ENCODE data around the gene SGO2. TPM values are rescaled to one million over a fixed set of nuclear protein-coding genes. Genes with fewer than 3 reads are reported as not detected.

Gene SGO2
- total and polyA plus RNA-seq, 2 of the 13 experiments (the other 11 are each of a cell fraction or from before 2014, with no cell fraction given): 5.1 to 16.2 TPM

- peak in 1 of 2 experiments; percentile 19; a peak in 1 of 4 replicates for TF ChIP-seq ATF4 (CRISPR knock-in tag; IDR thresholded peaks at IDR 0.05)
- no peak for TF ChIP-seq HMG20B (CRISPR knock-in tag; conservative IDR thresholded peaks at IDR 0.05)
- TF ChIP-seq KLF6 (CRISPR knock-in tag; IDR thresholded peaks at IDR 0.05): 0 out of 2 replicates have a peak, but pooled peaks have one; percentile 60
- no peak for TF ChIP-seq GMEB2 (CRISPR knock-in tag; IDR thresholded peaks at IDR 0.05; ENCODE audit: low read depth)
- no peak for TF ChIP-seq ZSCAN12 (CRISPR knock-in tag; IDR thresholded peaks at IDR 0.05)
- no peak for TF ChIP-seq ZFYVE20 (CRISPR knock-in tag; IDR thresholded peaks at IDR 0.05; ENCODE audit: borderline replicate concordance, low read depth)
- TF ChIP-seq RFX3 (CRISPR knock-in tag; IDR thresholded peaks at IDR 0.05): no peak
- no peak for TF ChIP-seq ZNF441 (CRISPR knock-in tag; IDR thresholded peaks at IDR 0.05; ENCODE audit: borderline replicate concordance)
- peak; percentile 62; the same call in 1 of the 2 replicates for TF ChIP-seq ARID3A (IDR thresholded peaks at IDR 0.05; ENCODE audit: low read depth, low read length)
- no peak for TF ChIP-seq HOXA7 (CRISPR knock-in tag; IDR thresholded peaks at IDR 0.05)
- TF ChIP-seq FLYWCH1 (CRISPR knock-in tag; IDR thresholded peaks at IDR 0.05): no peak
- 0 out of 2 replicates have a peak, but pooled peaks have one; percentile 20 for TF ChIP-seq HDAC2 (CRISPR knock-in tag; IDR thresholded peaks at IDR 0.05)
- TF ChIP-seq IKZF5 (CRISPR knock-in tag; IDR thresholded peaks at IDR 0.05): no peak
- peak; percentile 49; the same call in 1 of the 2 replicates for TF ChIP-seq NCOA2 (CRISPR knock-in tag; IDR thresholded peaks at IDR 0.05)
- no peak for TF ChIP-seq ATF2 (CRISPR knock-in tag; IDR thresholded peaks at IDR 0.05)
- no peak for TF ChIP-seq E2F5 (CRISPR knock-in tag; conservative IDR thresholded peaks at IDR 0.05)
- no peak for TF ChIP-seq SKIL (CRISPR knock-in tag; IDR thresholded peaks at IDR 0.05; ENCODE audit: borderline replicate concordance)
- no peak for TF ChIP-seq MEF2D (CRISPR knock-in tag; IDR thresholded peaks at IDR 0.05)
- TF ChIP-seq ZNF367 (CRISPR knock-in tag; IDR thresholded peaks at IDR 0.05; ENCODE audit: borderline replicate concordance): no peak
Measured at GRCh38 chr2:200592406-200593075, 66.5 kb downstream of the SGO2 start (continued).

All from HepG2 (cell line).